ENCODE data around the gene ADAMTS9.

Gene ADAMTS9

DNA sequence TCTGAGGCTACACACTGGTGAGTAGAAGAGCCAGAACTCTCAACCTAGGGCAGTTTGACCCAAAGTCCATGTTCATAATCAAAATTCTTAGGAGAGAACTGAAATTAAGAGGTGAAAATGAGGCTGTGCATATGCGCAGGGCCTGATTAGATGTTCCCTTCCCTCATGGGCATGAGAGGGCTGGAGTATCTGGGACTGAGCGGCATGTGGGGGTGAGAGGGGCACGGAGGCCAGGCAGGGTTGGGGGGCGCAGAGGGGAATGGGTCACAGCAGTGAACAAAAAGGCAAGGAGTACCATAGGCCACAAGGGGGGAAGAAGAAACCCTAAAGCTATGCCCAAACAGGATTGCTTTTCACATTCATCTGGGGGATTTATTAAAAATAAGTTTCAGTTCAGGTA, 31.3 kb downstream of the ADAMTS9 start:
- no peaks in the 10 kb centered on the region for H3F3A ChIP-seq (ENCODE audit: insufficient read depth)
- H3K4me2 ChIP-seq (ENCODE audit: low read depth, low read length, poor library complexity, severe bottlenecking): no peak overlapping the region
- H3K4me3 ChIP-seq (ENCODE audit: insufficient read depth, low read length, poor library complexity, severe bottlenecking): no peak overlapping the region
- no peak for TF ChIP-seq CTCF (IDR thresholded peaks at IDR 0.05; ENCODE audit: insufficient read depth, low read length, poor library complexity, severe bottlenecking)
- no peak for TF ChIP-seq EZH2phosphoT487 (conservative IDR thresholded peaks at IDR 0.05; ENCODE audit: low read length)
- no peaks in the 10 kb centered on the region for H3K9me2 ChIP-seq (replicated peaks; ENCODE audit: insufficient read depth, low read length)
- H3K79me2 ChIP-seq (ENCODE audit: insufficient read depth, low read length): no peaks in the 10 kb centered on the region
- H2AFZ ChIP-seq (ENCODE audit: low read depth, low read length, severe bottlenecking): no peak overlapping the region
- H3K27ac ChIP-seq (ENCODE audit: low read depth, low read length): no peak overlapping the region
- no peaks in the 10 kb centered on the region for H3K27me3 ChIP-seq (ENCODE audit: low read length)
- no peak overlapping the region for H3K9ac ChIP-seq (ENCODE audit: low read length)
- no peaks in the 10 kb centered on the region for H4K20me1 ChIP-seq (ENCODE audit: low read depth, low read length)
- H3K9me3 ChIP-seq (ENCODE audit: insufficient read depth, low read length): no peaks in the 10 kb centered on the region
- H3K36me3 ChIP-seq (ENCODE audit: low read length): no peaks in the 10 kb centered on the region

DNA sequence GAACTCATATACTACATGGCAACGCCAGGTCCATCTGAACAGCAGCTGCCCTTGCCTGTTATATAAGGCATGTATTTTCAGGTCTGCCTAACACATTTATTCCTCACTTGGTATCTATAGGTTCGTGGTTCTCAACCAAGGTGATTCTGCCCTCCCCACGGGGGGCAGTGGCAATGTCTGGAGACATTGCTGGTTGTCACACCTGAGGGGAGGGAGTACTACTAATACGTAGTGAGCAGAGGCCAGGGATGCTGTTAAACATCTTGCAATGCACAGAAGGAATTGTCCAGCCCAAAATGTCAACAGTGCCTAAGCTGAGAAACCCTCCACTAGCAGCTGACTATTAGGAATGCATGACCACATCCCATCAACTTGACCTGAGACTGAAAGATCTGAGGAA, 32.6 kb downstream of the ADAMTS9 start:
- no peaks in the 10 kb centered on the region for H3K79me2 ChIP-seq (ENCODE audit: insufficient read depth, low read length)
- no peak overlapping the region for H3K4me3 ChIP-seq (ENCODE audit: insufficient read depth, low read length, poor library complexity, severe bottlenecking)
- no peaks in the 10 kb centered on the region for H3K36me3 ChIP-seq (ENCODE audit: low read length)
- H3K9me2 ChIP-seq (replicated peaks; ENCODE audit: insufficient read depth, low read length): no peaks in the 10 kb centered on the region
- no peaks in the 10 kb centered on the region for H3K27me3 ChIP-seq (ENCODE audit: low read length)
- H3F3A ChIP-seq (ENCODE audit: insufficient read depth): no peaks in the 10 kb centered on the region
- H3K27ac ChIP-seq (ENCODE audit: low read depth, low read length): no peak overlapping the region
- H3K4me2 ChIP-seq (ENCODE audit: low read depth, low read length, poor library complexity, severe bottlenecking): no peak overlapping the region
- no peak overlapping the region for H2AFZ ChIP-seq (ENCODE audit: low read depth, low read length, severe bottlenecking)
- no peaks in the 10 kb centered on the region for H3K9me3 ChIP-seq (ENCODE audit: insufficient read depth, low read length)
- TF ChIP-seq CTCF (IDR thresholded peaks at IDR 0.05; ENCODE audit: insufficient read depth, low read length, poor library complexity, severe bottlenecking) (no peak), EZH2phosphoT487 (conservative IDR thresholded peaks at IDR 0.05; ENCODE audit: low read length) (no peak)
- no peaks in the 10 kb centered on the region for H4K20me1 ChIP-seq (ENCODE audit: low read depth, low read length)
- no peak overlapping the region for H3K9ac ChIP-seq (ENCODE audit: low read length)

- H3K27me3 ChIP-seq (ENCODE audit: low read length): no peaks in the 10 kb centered on the region
- no peak for TF ChIP-seq CTCF (IDR thresholded peaks at IDR 0.05; ENCODE audit: insufficient read depth, low read length, poor library complexity, severe bottlenecking)
- TF ChIP-seq EZH2phosphoT487 (conservative IDR thresholded peaks at IDR 0.05; ENCODE audit: low read length): no peak
- H3K9me2 ChIP-seq (replicated peaks; ENCODE audit: insufficient read depth, low read length): no peaks in the 10 kb centered on the region
- no peak overlapping the region for H2AFZ ChIP-seq (ENCODE audit: low read depth, low read length, severe bottlenecking)
- no peak overlapping the region for H3K4me3 ChIP-seq (ENCODE audit: insufficient read depth, low read length, poor library complexity, severe bottlenecking)
- no peaks in the 10 kb centered on the region for H3K36me3 ChIP-seq (ENCODE audit: low read length)
- H4K20me1 ChIP-seq (ENCODE audit: low read depth, low read length): no peaks in the 10 kb centered on the region
- H3K4me2 ChIP-seq (ENCODE audit: low read depth, low read length, poor library complexity, severe bottlenecking): no peak overlapping the region
- no peak overlapping the region for H3K27ac ChIP-seq (ENCODE audit: low read depth, low read length)
- no peak overlapping the region for H3K9ac ChIP-seq (ENCODE audit: low read length)
- H3K9me3 ChIP-seq (ENCODE audit: insufficient read depth, low read length): no peaks in the 10 kb centered on the region
- no peaks in the 10 kb centered on the region for H3F3A ChIP-seq (ENCODE audit: insufficient read depth)
- no peaks in the 10 kb centered on the region for H3K79me2 ChIP-seq (ENCODE audit: insufficient read depth, low read length)
These were observed 33.8 kb downstream of the ADAMTS9 start for GRCh38 chr3:64654013-64654412.

DNA sequence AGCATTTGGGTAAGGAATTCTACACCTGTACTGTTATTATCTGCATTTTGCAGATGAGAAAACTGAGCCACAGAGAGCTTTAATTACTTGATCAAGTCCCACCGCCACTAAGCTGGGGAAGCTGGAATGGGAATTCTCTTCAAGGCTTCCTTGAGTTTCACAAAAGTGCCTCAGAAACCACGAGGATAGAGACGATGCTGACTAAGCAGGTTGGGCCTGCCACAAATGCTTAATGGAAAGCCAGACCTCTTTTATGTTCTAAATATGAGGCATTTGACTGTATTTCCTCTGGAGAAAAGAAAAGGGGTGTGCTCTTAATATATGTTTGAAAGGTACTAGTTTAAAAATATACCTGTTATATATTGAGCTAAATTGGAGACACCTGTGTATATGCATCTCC, 34.7 kb downstream of the ADAMTS9 start:
- Histone ChIP-seq H3K36me3 (ENCODE audit: low read length) (no peaks in the 10 kb centered on the region), H3K9me2 (replicated peaks; ENCODE audit: insufficient read depth, low read length) (no peaks in the 10 kb centered on the region), H3K9ac (ENCODE audit: low read length) (no peak overlapping the region), H3K79me2 (ENCODE audit: insufficient read depth, low read length) (no peaks in the 10 kb centered on the region), H4K20me1 (ENCODE audit: low read depth, low read length) (no peaks in the 10 kb centered on the region), H3K27me3 (ENCODE audit: low read length) (no peaks in the 10 kb centered on the region), H3F3A (ENCODE audit: insufficient read depth) (no peaks in the 10 kb centered on the region), H3K27ac (ENCODE audit: low read depth, low read length) (no peak overlapping the region), H2AFZ (ENCODE audit: low read depth, low read length, severe bottlenecking) (no peak overlapping the region), H3K4me2 (ENCODE audit: low read depth, low read length, poor library complexity, severe bottlenecking) (no peak overlapping the region), H3K9me3 (ENCODE audit: insufficient read depth, low read length) (no peaks in the 10 kb centered on the region), H3K4me3 (ENCODE audit: insufficient read depth, low read length, poor library complexity, severe bottlenecking) (no peak overlapping the region)
- TF ChIP-seq CTCF (IDR thresholded peaks at IDR 0.05; ENCODE audit: insufficient read depth, low read length, poor library complexity, severe bottlenecking) (no peak), EZH2phosphoT487 (conservative IDR thresholded peaks at IDR 0.05; ENCODE audit: low read length) (no peak)

Data from SU-DHL-6 (cell line).